ENCODE data around the gene LCN15.

GRCh38 chr9:136806067-136806466 is 41.7 kb upstream of the LCN15 start:
- TF ChIP-seq ZBTB44 (CRISPR knock-in tag; IDR thresholded peaks at IDR 0.05), result no peak
- TF ChIP-seq TRIM24 (CRISPR knock-in tag; IDR thresholded peaks at IDR 0.05), result no peak
- no peak for TF ChIP-seq PLRG1 (conservative IDR thresholded peaks at IDR 0.05)
- no peak for TF ChIP-seq STAT6 (CRISPR knock-in tag; IDR thresholded peaks at IDR 0.05; ENCODE audit: borderline replicate concordance)
- TF ChIP-seq RAD51 (IDR thresholded peaks at IDR 0.05; ENCODE audit: borderline replicate concordance), result no peak
- TF ChIP-seq, protein P1, sequence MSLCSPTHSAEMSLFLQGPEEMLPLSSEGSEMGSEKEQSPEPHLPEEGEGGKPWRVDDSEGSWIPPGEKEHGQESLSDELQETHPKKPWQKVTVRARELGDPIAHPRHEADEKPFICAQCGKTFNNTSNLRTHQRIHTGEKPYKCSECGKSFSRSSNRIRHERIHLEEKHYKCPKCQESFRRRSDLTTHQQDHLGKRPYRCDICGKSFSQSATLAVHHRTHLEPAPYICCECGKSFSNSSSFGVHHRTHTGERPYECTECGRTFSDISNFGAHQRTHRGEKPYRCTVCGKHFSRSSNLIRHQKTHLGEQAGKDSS (CRISPR knock-in tag; IDR thresholded peaks at IDR 0.05; ENCODE audit: borderline replicate concordance, low read depth), result no peak
- no peak for TF ChIP-seq JUN (CRISPR knock-in tag; IDR thresholded peaks at IDR 0.05)
- no peak for TF ChIP-seq ZNF274 (CRISPR knock-in tag; IDR thresholded peaks at IDR 0.05)
- TF ChIP-seq, protein P2, sequence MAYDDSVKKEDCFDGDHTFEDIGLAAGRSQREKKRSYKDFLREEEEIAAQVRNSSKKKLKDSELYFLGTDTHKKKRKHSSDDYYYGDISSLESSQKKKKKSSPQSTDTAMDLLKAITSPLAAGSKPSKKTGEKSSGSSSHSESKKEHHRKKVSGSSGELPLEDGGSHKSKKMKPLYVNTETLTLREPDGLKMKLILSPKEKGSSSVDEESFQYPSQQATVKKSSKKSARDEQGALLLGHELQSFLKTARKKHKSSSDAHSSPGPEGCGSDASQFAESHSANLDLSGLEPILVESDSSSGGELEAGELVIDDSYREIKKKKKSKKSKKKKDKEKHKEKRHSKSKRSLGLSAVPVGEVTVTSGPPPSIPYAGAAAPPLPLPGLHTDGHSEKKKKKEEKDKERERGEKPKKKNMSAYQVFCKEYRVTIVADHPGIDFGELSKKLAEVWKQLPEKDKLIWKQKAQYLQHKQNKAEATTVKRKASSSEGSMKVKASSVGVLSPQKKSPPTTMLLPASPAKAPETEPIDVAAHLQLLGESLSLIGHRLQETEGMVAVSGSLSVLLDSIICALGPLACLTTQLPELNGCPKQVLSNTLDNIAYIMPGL (CRISPR knock-in tag; IDR thresholded peaks at IDR 0.05; ENCODE audit: borderline replicate concordance in 1 of 2, low read depth in 1 of 2), result no peak
- no peak for TF ChIP-seq FOXA1 (IDR thresholded peaks at IDR 0.05)
- TF ChIP-seq FOXA1 (CRISPR knock-in tag; IDR thresholded peaks at IDR 0.05), result no peak
